ENCODE results near the gene ADTRP. TPM values are rescaled to one million over a fixed set of nuclear protein-coding genes. Genes with fewer than 3 reads are reported as not detected.
"Not testable (repeated sequence)": the region's sequence is repeated elsewhere in the genome, so short reads cannot be mapped to it uniquely, and the experiment has no call there.

Gene ADTRP
- total RNA-seq, 2 experiments from 2014 or later: not detected

DNA sequence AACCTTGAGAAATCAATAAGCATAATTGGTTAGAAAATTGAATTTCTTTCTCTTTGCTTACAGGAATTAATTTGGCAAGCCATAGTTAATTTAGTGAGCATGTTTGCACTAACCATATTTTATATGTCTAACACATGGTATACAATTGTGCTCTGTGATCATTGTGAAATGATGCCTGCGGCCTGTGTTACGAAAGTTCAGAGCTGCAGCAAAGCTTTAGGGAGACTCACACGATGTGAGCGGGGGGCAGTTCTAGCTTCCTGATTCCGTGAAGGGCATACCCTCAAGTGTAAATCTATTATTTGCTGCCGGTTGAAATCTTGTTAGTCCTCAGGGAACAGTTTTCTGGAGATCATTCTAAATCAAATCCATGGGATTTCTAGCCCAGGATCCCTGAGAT, 25.5 kb upstream of the ADTRP start:
- no peak overlapping the region for H3K4me3 ChIP-seq (ENCODE audit: low read depth, low read length, poor library complexity, severe bottlenecking)
- intact Hi-C loops (cut with micrococcal nuclease; ENCODE audit: unreplicated experiment): no loop called here
- H2AFZ ChIP-seq (ENCODE audit: low read length): no peak overlapping the region
- H4K20me1 ChIP-seq (ENCODE audit: insufficient read depth, low read length): no peaks in the 10 kb centered on the region
- POLR2A ChIA-PET: interaction anchor here (0.6 kb wide), 1 partner anchor 96 kb away, joined by 4 read pairs; no protein-coding TSS in a partner anchor
- CTCF ChIA-PET (ENCODE audit: unreplicated experiment): no interaction called here
- H3K79me2 ChIP-seq (ENCODE audit: insufficient read depth, low read depth, low read length): no peaks in the 10 kb centered on the region
- no peaks in the 10 kb centered on the region for H3K36me3 ChIP-seq (ENCODE audit: insufficient read depth, low read length)
- H3K4me1 ChIP-seq (ENCODE audit: insufficient read depth, low read length, poor library complexity, severe bottlenecking): no peaks in the 10 kb centered on the region
- no TSS peak for BruUV-seq (replicated peaks)
- H3K9me3 ChIP-seq (ENCODE audit: low read length): no peaks in the 10 kb centered on the region
- no peak overlapping the region for H3K27ac ChIP-seq (ENCODE audit: low read depth, low read length, poor library complexity, severe bottlenecking)
- DNase-seq (ENCODE audit: low spot score): no peak
- no peaks in the 10 kb centered on the region for H3K9me2 ChIP-seq (ENCODE audit: insufficient read depth, low read length)
- TF ChIP-seq, protein P1, sequence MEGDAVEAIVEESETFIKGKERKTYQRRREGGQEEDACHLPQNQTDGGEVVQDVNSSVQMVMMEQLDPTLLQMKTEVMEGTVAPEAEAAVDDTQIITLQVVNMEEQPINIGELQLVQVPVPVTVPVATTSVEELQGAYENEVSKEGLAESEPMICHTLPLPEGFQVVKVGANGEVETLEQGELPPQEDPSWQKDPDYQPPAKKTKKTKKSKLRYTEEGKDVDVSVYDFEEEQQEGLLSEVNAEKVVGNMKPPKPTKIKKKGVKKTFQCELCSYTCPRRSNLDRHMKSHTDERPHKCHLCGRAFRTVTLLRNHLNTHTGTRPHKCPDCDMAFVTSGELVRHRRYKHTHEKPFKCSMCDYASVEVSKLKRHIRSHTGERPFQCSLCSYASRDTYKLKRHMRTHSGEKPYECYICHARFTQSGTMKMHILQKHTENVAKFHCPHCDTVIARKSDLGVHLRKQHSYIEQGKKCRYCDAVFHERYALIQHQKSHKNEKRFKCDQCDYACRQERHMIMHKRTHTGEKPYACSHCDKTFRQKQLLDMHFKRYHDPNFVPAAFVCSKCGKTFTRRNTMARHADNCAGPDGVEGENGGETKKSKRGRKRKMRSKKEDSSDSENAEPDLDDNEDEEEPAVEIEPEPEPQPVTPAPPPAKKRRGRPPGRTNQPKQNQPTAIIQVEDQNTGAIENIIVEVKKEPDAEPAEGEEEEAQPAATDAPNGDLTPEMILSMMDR (conservative IDR thresholded peaks at IDR 0.05; ENCODE audit: low read length): no peak
- TF ChIP-seq EZH2phosphoT487 (IDR thresholded peaks at IDR 0.05; ENCODE audit: borderline replicate concordance, low read depth, low read length): no peak
- no peak overlapping the region for H3K4me2 ChIP-seq (ENCODE audit: low read length)

DNA sequence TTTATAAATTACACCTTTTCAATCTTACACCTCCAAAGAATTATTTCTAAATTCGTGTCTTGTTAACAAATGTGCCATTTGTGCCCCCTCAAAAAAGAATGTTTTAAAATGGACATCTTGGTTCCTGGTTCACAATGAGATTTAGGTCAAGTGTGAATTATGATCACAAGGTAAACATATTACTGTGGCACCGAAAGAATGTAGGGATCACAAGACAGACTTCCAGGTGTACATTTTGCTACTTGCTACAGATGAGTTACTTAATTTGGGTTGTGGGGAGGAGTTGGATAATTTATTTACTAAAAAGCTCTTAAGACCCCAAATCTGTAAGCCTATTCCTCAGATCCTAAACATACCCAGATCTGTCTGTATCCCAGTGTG, 25.0 kb upstream of the ADTRP start:
- no peaks in the 10 kb centered on the region for H3K9me2 ChIP-seq (ENCODE audit: insufficient read depth, low read length)
- H3K4me1 ChIP-seq (ENCODE audit: insufficient read depth, low read length, poor library complexity, severe bottlenecking): no peaks in the 10 kb centered on the region
- POLR2A ChIA-PET: no interaction called here
- H4K20me1 ChIP-seq (ENCODE audit: insufficient read depth, low read length): no peaks in the 10 kb centered on the region
- intact Hi-C loops (cut with micrococcal nuclease; ENCODE audit: unreplicated experiment): no loop called here
- no peak overlapping the region for H3K4me2 ChIP-seq (ENCODE audit: low read length)
- no peaks in the 10 kb centered on the region for H3K79me2 ChIP-seq (ENCODE audit: insufficient read depth, low read depth, low read length)
- TF ChIP-seq, protein P1 (conservative IDR thresholded peaks at IDR 0.05; ENCODE audit: low read length): no peak
- no peak for TF ChIP-seq EZH2phosphoT487 (IDR thresholded peaks at IDR 0.05; ENCODE audit: borderline replicate concordance, low read depth, low read length)
- H3K36me3 ChIP-seq (ENCODE audit: insufficient read depth, low read length): no peaks in the 10 kb centered on the region
- H2AFZ ChIP-seq (ENCODE audit: low read length): no peak overlapping the region
- BruUV-seq (replicated peaks): no TSS peak
- no peak overlapping the region for H3K4me3 ChIP-seq (ENCODE audit: low read depth, low read length, poor library complexity, severe bottlenecking)
- no peak for DNase-seq (ENCODE audit: low spot score)
- CTCF ChIA-PET (ENCODE audit: unreplicated experiment): no interaction called here
- H3K9me3 ChIP-seq (ENCODE audit: low read length): no peaks in the 10 kb centered on the region
- H3K27ac ChIP-seq (ENCODE audit: low read depth, low read length, poor library complexity, severe bottlenecking): no peak overlapping the region

- H2AFZ ChIP-seq (ENCODE audit: low read length): no peak overlapping the region
- BruUV-seq (replicated peaks): no TSS peak
- no peaks in the 10 kb centered on the region for H3K79me2 ChIP-seq (ENCODE audit: insufficient read depth, low read depth, low read length)
- H4K20me1 ChIP-seq (ENCODE audit: insufficient read depth, low read length): no peaks in the 10 kb centered on the region
- CTCF ChIA-PET (ENCODE audit: unreplicated experiment): no interaction called here
- TF ChIP-seq EZH2phosphoT487 (IDR thresholded peaks at IDR 0.05; ENCODE audit: borderline replicate concordance, low read depth, low read length): no peak
- TF ChIP-seq, protein P1 (conservative IDR thresholded peaks at IDR 0.05; ENCODE audit: low read length): no peak
- H3K36me3 ChIP-seq (ENCODE audit: insufficient read depth, low read length): no peaks in the 10 kb centered on the region
- no peak for DNase-seq (ENCODE audit: low spot score)
- H3K9me3 ChIP-seq (ENCODE audit: low read length): no peaks in the 10 kb centered on the region
- no peak overlapping the region for H3K4me3 ChIP-seq (ENCODE audit: low read depth, low read length, poor library complexity, severe bottlenecking)
- H3K4me2 ChIP-seq (ENCODE audit: low read length): no peak overlapping the region
- H3K4me1 ChIP-seq (ENCODE audit: insufficient read depth, low read length, poor library complexity, severe bottlenecking): no peaks in the 10 kb centered on the region
- POLR2A ChIA-PET: no interaction called here
- intact Hi-C loops (cut with micrococcal nuclease; ENCODE audit: unreplicated experiment): no loop called here
- H3K9me2 ChIP-seq (ENCODE audit: insufficient read depth, low read length): no peaks in the 10 kb centered on the region
- H3K27ac ChIP-seq (ENCODE audit: low read depth, low read length, poor library complexity, severe bottlenecking): no peak overlapping the region
Measured at GRCh38 chr6:11802886-11803590, 24.4 kb upstream of the ADTRP start.

DNA sequence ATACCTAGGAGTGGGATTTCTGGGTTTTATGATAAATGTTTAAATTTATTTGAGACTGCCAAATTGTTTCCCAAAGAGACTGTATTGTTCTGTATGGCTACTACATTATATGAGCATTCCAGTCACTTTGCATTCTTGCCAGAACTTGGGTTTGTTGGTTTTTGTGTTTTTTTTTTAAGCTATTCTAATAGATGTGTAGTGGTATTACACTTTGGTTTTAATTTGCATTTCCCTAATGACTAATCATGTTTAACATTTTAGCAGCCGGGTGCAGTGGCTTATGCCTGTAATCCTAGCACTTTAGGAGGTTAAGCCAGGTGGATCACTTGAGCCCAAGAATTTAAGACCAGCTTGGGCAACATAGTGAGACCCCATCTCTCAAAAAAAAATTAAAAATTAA, 21.9 kb upstream of the ADTRP start:
- H3K36me3 ChIP-seq (ENCODE audit: insufficient read depth, low read length); BruUV-seq (replicated peaks); H3K79me2 ChIP-seq (ENCODE audit: insufficient read depth, low read depth, low read length); H4K20me1 ChIP-seq (ENCODE audit: insufficient read depth, low read length); DNase-seq (ENCODE audit: low spot score); H3K9me3 ChIP-seq (ENCODE audit: low read length); H3K4me3 ChIP-seq (ENCODE audit: low read depth, low read length, poor library complexity, severe bottlenecking); intact Hi-C loops (cut with micrococcal nuclease; ENCODE audit: unreplicated experiment); CTCF ChIA-PET (ENCODE audit: unreplicated experiment); H3K9me2 ChIP-seq (ENCODE audit: insufficient read depth, low read length); H3K4me2 ChIP-seq (ENCODE audit: low read length); H2AFZ ChIP-seq (ENCODE audit: low read length); H3K27ac ChIP-seq (ENCODE audit: low read depth, low read length, poor library complexity, severe bottlenecking); H3K4me1 ChIP-seq (ENCODE audit: insufficient read depth, low read length, poor library complexity, severe bottlenecking): not testable (repeated sequence)
- POLR2A ChIA-PET: interaction anchor here (0.6 kb wide), 1 partner anchor 478 kb away, joined by 3 read pairs; no protein-coding TSS in a partner anchor

Data from OCI-LY7 (cell line).